Measurements from ENCODE around the gene TM9SF3.

TM9SF3 gene

GRCh38 chr10:96540240-96540639, 46.6 kb downstream of the TM9SF3 start:
- no CpG with 5 or more reads among the region's 3 CpGs for WGBS (ENCODE audit: insufficient coverage, insufficient read length)
- no peaks in the 10 kb centered on the region for H3K36me3 ChIP-seq (ENCODE audit: control insufficient read depth, insufficient read depth, low read length)
- DNase-seq (ENCODE audit: low read depth, low spot score) = no peak
- H3K27ac ChIP-seq (ENCODE audit: low read length) = no peak overlapping the region
- no peaks in the 10 kb centered on the region for H3K27me3 ChIP-seq (ENCODE audit: control insufficient read depth, insufficient read depth, low read length)
- no peaks in the 10 kb centered on the region for H3K4me1 ChIP-seq (ENCODE audit: control insufficient read depth, insufficient read depth, low read length)
- H3K9me3 ChIP-seq (ENCODE audit: control insufficient read depth, insufficient read depth, low read length) = no peaks in the 10 kb centered on the region
- no peak overlapping the region for H3K4me3 ChIP-seq (ENCODE audit: low read length)

DNA sequence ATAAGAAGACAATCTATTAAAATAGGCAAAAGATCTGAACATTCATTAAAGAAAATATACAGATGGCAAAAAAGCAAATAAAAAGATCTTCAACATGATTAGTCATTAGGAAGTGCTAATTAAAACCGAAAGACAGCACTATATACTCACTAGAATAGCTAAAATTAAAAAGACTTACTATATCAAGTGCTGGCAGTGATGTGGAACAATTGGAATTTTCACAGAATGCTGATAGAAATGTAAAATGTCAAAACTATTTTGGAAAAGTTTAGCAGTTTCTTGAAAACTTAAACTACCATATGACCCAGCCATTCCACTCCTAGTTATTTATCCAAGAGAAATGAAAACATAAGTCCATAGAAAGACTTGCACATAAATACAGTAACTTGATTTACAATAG, 48.1 kb downstream of the TM9SF3 start:
- WGBS (ENCODE audit: insufficient coverage, insufficient read length) = no CpG with 5 or more reads among the region's 1 CpG
- no peaks in the 10 kb centered on the region for H3K27me3 ChIP-seq (ENCODE audit: control insufficient read depth, insufficient read depth, low read length)
- no peak overlapping the region for H3K4me3 ChIP-seq (ENCODE audit: low read length)
- H3K27ac ChIP-seq (ENCODE audit: low read length) = no peak overlapping the region
- no peaks in the 10 kb centered on the region for H3K9me3 ChIP-seq (ENCODE audit: control insufficient read depth, insufficient read depth, low read length)
- no peak for DNase-seq (ENCODE audit: low read depth, low spot score)
- H3K4me1 ChIP-seq (ENCODE audit: control insufficient read depth, insufficient read depth, low read length) = no peaks in the 10 kb centered on the region
- H3K36me3 ChIP-seq (ENCODE audit: control insufficient read depth, insufficient read depth, low read length) = no peaks in the 10 kb centered on the region

- H3K9me3 ChIP-seq (ENCODE audit: control insufficient read depth, insufficient read depth, low read length) = no peaks in the 10 kb centered on the region
- WGBS (ENCODE audit: insufficient coverage, insufficient read length) = no CpG with 5 or more reads among the region's 1 CpG
- no peak overlapping the region for H3K27ac ChIP-seq (ENCODE audit: low read length)
- no peak overlapping the region for H3K4me3 ChIP-seq (ENCODE audit: low read length)
- DNase-seq (ENCODE audit: low read depth, low spot score) = no peak
- no peaks in the 10 kb centered on the region for H3K4me1 ChIP-seq (ENCODE audit: control insufficient read depth, insufficient read depth, low read length)
- H3K27me3 ChIP-seq (ENCODE audit: control insufficient read depth, insufficient read depth, low read length) = no peaks in the 10 kb centered on the region
- H3K36me3 ChIP-seq (ENCODE audit: control insufficient read depth, insufficient read depth, low read length) = no peaks in the 10 kb centered on the region
These were observed 50.7 kb downstream of the TM9SF3 start for GRCh38 chr10:96536129-96536528.

- H3K27ac ChIP-seq (ENCODE audit: low read length) = no peak overlapping the region
- no peak for DNase-seq (ENCODE audit: low read depth, low spot score)
- H3K36me3 ChIP-seq (ENCODE audit: control insufficient read depth, insufficient read depth, low read length) = no peaks in the 10 kb centered on the region
- H3K9me3 ChIP-seq (ENCODE audit: control insufficient read depth, insufficient read depth, low read length) = no peaks in the 10 kb centered on the region
- WGBS (ENCODE audit: insufficient coverage, insufficient read length) = no CpG with 5 or more reads among the region's 1 CpG
- no peaks in the 10 kb centered on the region for H3K4me1 ChIP-seq (ENCODE audit: control insufficient read depth, insufficient read depth, low read length)
- no peak overlapping the region for H3K4me3 ChIP-seq (ENCODE audit: low read length)
- no peaks in the 10 kb centered on the region for H3K27me3 ChIP-seq (ENCODE audit: control insufficient read depth, insufficient read depth, low read length)
These were observed 54.3 kb downstream of the TM9SF3 start for GRCh38 chr10:96532523-96532922.

DNA sequence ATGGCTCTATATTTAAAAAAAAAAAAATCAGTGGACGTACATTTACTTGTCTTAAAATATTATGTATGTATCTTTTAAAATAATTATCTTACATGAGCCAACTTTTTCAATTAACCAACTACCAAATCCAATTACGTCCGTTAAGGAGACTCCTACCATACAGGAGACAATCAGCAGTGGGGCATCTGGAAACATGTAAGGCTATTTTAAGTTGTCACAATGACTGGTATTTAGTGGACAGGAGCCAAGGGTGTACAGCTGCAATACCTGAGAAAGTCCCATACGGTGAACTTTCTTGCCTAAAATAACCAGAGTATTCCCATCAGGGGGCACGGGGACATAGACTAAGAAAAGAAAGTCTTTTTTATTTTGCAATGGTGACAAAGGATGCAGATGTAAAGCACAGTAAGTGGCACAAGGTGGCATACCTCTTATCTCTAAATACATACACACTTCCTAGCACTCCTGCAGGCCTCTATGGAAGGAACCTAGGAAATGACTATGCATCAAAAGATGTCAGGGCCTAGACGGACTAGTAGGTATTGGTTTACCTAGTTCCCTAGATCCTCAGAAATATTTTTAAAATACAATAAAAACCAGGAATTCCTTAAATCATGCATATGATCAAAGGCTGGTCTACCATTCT, 57.1 kb downstream of the TM9SF3 start:
- WGBS (ENCODE audit: insufficient coverage, insufficient read length) = no CpG with 5 or more reads among the region's 6 CpGs
- no peaks in the 10 kb centered on the region for H3K4me1 ChIP-seq (ENCODE audit: control insufficient read depth, insufficient read depth, low read length)
- H3K4me3 ChIP-seq (ENCODE audit: low read length) = no peak overlapping the region
- H3K27ac ChIP-seq (ENCODE audit: low read length) = no peak overlapping the region
- no peaks in the 10 kb centered on the region for H3K9me3 ChIP-seq (ENCODE audit: control insufficient read depth, insufficient read depth, low read length)
- no peaks in the 10 kb centered on the region for H3K27me3 ChIP-seq (ENCODE audit: control insufficient read depth, insufficient read depth, low read length)
- peaks cover 2% of the 10 kb centered on the region; the same call in 1 of the 2 replicates for H3K36me3 ChIP-seq (ENCODE audit: control insufficient read depth, insufficient read depth, low read length)
- no peak for DNase-seq (ENCODE audit: low read depth, low spot score)

DNA sequence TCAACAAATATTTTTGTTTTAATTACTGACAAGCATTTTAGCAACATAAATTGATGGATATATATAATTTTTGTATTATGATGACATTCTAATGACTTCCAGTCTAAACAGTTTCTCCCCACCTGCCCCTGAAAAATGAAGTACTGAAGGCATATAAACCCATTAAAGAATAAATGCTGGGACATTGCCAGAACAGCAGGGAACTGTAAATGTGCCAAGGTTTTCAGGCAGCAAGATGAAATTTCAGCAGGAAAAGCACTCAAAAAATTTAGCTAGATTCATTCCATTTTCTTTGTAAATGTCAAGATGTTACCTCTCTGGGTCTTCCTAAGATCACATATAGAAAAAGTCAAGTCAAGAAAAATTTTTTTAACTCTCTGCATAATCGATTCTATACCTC, 62.1 kb downstream of the TM9SF3 start:
- no peaks in the 10 kb centered on the region for H3K4me1 ChIP-seq (ENCODE audit: control insufficient read depth, insufficient read depth, low read length)
- DNase-seq (ENCODE audit: low read depth, low spot score) = no peak
- no peaks in the 10 kb centered on the region for H3K9me3 ChIP-seq (ENCODE audit: control insufficient read depth, insufficient read depth, low read length)
- WGBS (ENCODE audit: insufficient coverage, insufficient read length) = no CpG with 5 or more reads among the region's 1 CpG
- no peaks in the 10 kb centered on the region for H3K27me3 ChIP-seq (ENCODE audit: control insufficient read depth, insufficient read depth, low read length)
- no peak overlapping the region for H3K27ac ChIP-seq (ENCODE audit: low read length)
- H3K4me3 ChIP-seq (ENCODE audit: low read length) = no peak overlapping the region
- H3K36me3 ChIP-seq (ENCODE audit: control insufficient read depth, insufficient read depth, low read length) = peaks cover 2% of the 10 kb centered on the region; the same call in 1 of the 2 replicates

DNA sequence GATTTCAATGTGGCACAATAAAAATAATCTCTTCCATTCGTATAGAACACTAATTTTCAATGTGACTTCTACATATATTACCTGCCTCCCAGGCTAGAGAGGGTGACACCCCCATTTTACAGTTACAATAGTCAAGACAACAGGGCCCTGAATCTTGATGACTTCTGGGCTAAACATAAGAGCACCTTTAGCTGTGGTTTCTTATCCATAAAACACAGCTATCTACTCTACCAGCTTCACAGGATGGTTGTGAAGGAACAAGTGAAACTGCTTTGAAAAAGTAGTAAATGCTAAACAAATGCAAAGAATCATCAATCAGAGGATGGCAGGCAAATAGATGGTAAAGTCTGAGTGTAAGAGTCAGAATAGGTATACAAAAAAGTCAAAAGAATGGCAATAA, 69.5 kb downstream of the TM9SF3 start:
- peaks cover 3% of the 10 kb centered on the region; the same call in 1 of the 2 replicates for H3K27me3 ChIP-seq (ENCODE audit: control insufficient read depth, insufficient read depth, low read length)
- no CpG with 5 or more reads among the region's 1 CpG for WGBS (ENCODE audit: insufficient coverage, insufficient read length)
- H3K9me3 ChIP-seq (ENCODE audit: control insufficient read depth, insufficient read depth, low read length) = no peaks in the 10 kb centered on the region
- no peak for DNase-seq (ENCODE audit: low read depth, low spot score)
- H3K4me1 ChIP-seq (ENCODE audit: control insufficient read depth, insufficient read depth, low read length) = 0 out of 2 replicates have a peak, but pooled peaks cover 2% of the 10 kb centered on the region
- H3K4me3 ChIP-seq (ENCODE audit: low read length) = no peak overlapping the region
- no peaks in the 10 kb centered on the region for H3K36me3 ChIP-seq (ENCODE audit: control insufficient read depth, insufficient read depth, low read length)
- H3K27ac ChIP-seq (ENCODE audit: low read length) = no peak overlapping the region

DNA sequence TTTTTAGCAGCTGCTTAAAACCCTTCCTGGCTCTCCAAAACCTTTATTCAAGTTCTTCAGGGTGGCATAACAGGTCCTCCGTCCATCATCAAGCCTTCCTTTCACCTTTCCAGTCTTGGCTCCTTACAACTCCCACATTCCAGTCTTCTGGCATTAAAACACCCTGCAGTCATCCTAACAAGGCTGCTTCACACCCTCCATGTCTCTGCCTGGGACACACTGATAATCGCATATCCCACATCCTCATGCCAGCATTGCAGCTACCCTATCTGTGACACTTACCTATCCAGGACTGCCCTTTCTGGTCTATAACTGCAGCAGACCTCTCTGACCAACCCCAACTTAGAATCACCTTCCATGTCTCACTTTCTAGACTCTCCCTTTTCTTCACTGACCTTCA, 70.5 kb downstream of the TM9SF3 start:
- H3K4me3 ChIP-seq (ENCODE audit: low read length) = no peak overlapping the region
- peaks cover 12% of the 10 kb centered on the region for H3K27me3 ChIP-seq (ENCODE audit: control insufficient read depth, insufficient read depth, low read length)
- no CpG with 5 or more reads among the region's 2 CpGs for WGBS (ENCODE audit: insufficient coverage, insufficient read length)

DNA sequence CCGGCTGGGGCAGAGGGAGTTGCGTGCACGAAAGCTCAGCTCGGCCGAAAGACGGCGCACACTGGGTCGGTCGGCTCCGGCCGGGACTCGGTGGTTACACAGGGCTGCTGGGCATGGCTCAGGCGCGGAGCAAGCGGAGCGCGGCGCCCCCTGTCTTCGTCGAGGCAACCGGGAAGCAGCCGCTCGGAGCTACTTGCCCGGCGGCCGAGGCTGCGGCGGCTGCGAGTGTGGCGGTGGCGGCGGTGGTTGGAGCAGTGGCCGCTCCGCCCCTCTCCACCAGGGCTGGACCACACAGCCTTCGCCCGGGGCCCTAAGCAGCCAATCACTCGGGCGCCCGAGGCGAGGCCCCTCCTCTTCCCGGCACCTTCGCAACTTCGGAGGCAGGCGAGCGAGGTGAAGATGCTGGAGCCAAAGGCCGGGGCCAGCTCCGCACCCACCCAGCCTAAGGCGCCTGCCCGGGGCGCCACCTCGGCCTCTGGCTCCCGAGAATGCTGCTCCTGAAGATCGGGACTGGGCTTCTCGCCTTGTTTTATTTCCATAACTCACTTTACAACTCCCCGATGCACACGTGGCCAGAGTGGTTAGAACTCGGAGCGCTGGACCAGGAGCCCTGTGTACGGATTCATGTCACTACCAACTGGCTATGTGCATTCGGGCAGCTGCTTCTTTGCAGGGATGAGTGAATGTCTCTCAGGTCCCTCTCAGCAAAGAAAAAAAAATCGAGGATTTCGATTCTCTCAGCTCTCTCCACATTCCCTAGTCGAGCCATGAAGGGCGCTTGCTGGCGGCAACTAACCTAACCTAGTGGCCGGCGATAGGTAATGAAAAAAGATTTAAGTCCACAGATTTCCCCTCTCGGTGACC, 72.9 kb downstream of the TM9SF3 start, which contains the start of gene TLL2:
Gene TLL2, minus strand, starts transcription at position 229 of the 864 bp plus-strand sequence. CDS start 241 bp downstream, outside the sequence.
- Histone ChIP-seq H3K27me3 (ENCODE audit: control insufficient read depth, insufficient read depth, low read length) (peaks cover 12% of the 10 kb centered on the region), H3K4me3 (ENCODE audit: low read length) (peak within 1 kb of the TSS; percentile 54; the same call in 1 of the 2 replicates), H3K36me3 (ENCODE audit: control insufficient read depth, insufficient read depth, low read length) (no peaks in the 10 kb centered on the region), H3K4me1 (ENCODE audit: control insufficient read depth, insufficient read depth, low read length) (peaks cover 3% of the 10 kb centered on the region; the same call in 1 of the 2 replicates), H3K27ac (ENCODE audit: low read length) (no peak within 1 kb of the TSS), H3K9me3 (ENCODE audit: control insufficient read depth, insufficient read depth, low read length) (no peaks in the 10 kb centered on the region)
- DNase-seq (ENCODE audit: low read depth, low spot score) = peak; percentile 92
- WGBS (ENCODE audit: insufficient coverage, insufficient read length) = no CpG with 5 or more reads among the region's 68 CpGs

More for the DNA sequence above, 70.5 kb downstream of the TM9SF3 start:
- DNase-seq (ENCODE audit: low read depth, low spot score) = no peak
- peaks cover 2% of the 10 kb centered on the region; the same call in 1 of the 2 replicates for H3K4me1 ChIP-seq (ENCODE audit: control insufficient read depth, insufficient read depth, low read length)
- H3K27ac ChIP-seq (ENCODE audit: low read length) = no peak overlapping the region
- no peaks in the 10 kb centered on the region for H3K9me3 ChIP-seq (ENCODE audit: control insufficient read depth, insufficient read depth, low read length)
- no peaks in the 10 kb centered on the region for H3K36me3 ChIP-seq (ENCODE audit: control insufficient read depth, insufficient read depth, low read length)

- no peak overlapping the region for H3K27ac ChIP-seq (ENCODE audit: low read length)
- H3K9me3 ChIP-seq (ENCODE audit: control insufficient read depth, insufficient read depth, low read length) = no peaks in the 10 kb centered on the region
- peak overlapping the region; percentile 54; the same call in 1 of the 2 replicates for H3K4me3 ChIP-seq (ENCODE audit: low read length)
- H3K27me3 ChIP-seq (ENCODE audit: control insufficient read depth, insufficient read depth, low read length) = peaks cover 12% of the 10 kb centered on the region
- no peak for DNase-seq (ENCODE audit: low read depth, low spot score)
- peaks cover 6% of the 10 kb centered on the region; the same call in 1 of the 2 replicates for H3K4me1 ChIP-seq (ENCODE audit: control insufficient read depth, insufficient read depth, low read length)
- H3K36me3 ChIP-seq (ENCODE audit: control insufficient read depth, insufficient read depth, low read length) = no peaks in the 10 kb centered on the region
- no CpG with 5 or more reads among the region's 31 CpGs for WGBS (ENCODE audit: insufficient coverage, insufficient read length)
These were observed 73.5 kb downstream of the TM9SF3 start for GRCh38 chr10:96513305-96513697.

Data from iPS DF 6.9 (cell line).